ENCODE measurements around the gene TSNAXIP1.

TSNAXIP1 gene

GRCh38 chr16:67786491-67786890, 20.2 kb upstream of the TSNAXIP1 start:
- Histone ChIP-seq H3K36me3 (ENCODE audit: control insufficient read depth in 2 of 2, insufficient read depth in 1 of 2, low read length in 2 of 2) (no peaks in the 10 kb centered on the region; a peak in 1 of 3 replicates), H3K9me3 (ENCODE audit: control insufficient read depth, insufficient read depth, low read depth, low read length) (no peaks in the 10 kb centered on the region), H3K4me1 (ENCODE audit: control insufficient read depth, insufficient read depth, low read length) (peaks cover 5% of the 10 kb centered on the region), H3K27ac (ENCODE audit: extremely low read depth, low read depth, low read length) (no peak overlapping the region), H3K4me3 (ENCODE audit: low read depth, low read length) (no peak overlapping the region)
- TF ChIP-seq ZNF19 (tag by site-specific recombination; IDR thresholded peaks at IDR 0.05; ENCODE audit: low read depth) (no peak), ZNF112 (tag by site-specific recombination; IDR thresholded peaks at IDR 0.05) (no peak), ZNF76 (tag by site-specific recombination; IDR thresholded peaks at IDR 0.05; ENCODE audit: borderline replicate concordance, low read depth) (no peak)
- TF ChIP-seq, protein P1, sequence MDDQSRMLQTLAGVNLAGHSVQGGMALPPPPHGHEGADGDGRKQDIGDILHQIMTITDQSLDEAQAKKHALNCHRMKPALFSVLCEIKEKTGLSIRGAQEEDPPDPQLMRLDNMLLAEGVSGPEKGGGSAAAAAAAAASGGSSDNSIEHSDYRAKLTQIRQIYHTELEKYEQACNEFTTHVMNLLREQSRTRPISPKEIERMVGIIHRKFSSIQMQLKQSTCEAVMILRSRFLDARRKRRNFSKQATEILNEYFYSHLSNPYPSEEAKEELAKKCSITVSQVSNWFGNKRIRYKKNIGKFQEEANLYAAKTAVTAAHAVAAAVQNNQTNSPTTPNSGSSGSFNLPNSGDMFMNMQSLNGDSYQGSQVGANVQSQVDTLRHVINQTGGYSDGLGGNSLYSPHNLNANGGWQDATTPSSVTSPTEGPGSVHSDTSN (CRISPR knock-in tag; IDR thresholded peaks at IDR 0.05), result no peak
- POLR2A ChIA-PET, result no interaction called here
- CTCF ChIA-PET, result interaction anchor here (0.6 to 0.8 kb wide), 3 partner anchors 35 to 363 kb away, joined by 3 to 7 read pairs (median 5); no protein-coding TSS in a partner anchor

DNA sequence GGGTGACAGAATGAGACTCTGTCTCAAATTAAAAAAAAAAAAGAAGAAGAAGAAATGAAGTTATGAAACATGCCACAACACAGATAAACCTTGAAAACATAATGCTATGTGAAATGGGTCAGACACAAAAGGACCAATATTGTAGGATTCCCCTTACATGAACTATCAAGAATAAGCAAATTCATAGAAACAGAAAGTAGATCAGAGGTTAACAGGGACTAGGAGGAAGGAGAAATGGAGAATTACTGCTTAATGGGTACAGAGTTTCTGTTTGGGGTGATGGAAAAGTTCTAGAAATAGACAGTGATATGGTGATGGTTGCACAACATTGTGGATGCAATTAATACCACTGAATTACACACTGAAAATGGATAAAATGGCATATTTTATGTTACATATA, 16.6 kb upstream of the TSNAXIP1 start:
- Histone ChIP-seq H3K36me3 (ENCODE audit: control insufficient read depth in 2 of 2, insufficient read depth in 1 of 2, low read length in 2 of 2) (no peaks in the 10 kb centered on the region), H3K4me3 (ENCODE audit: low read depth, low read length) (no peak overlapping the region), H3K9me3 (ENCODE audit: control insufficient read depth, insufficient read depth, low read depth, low read length) (no peaks in the 10 kb centered on the region), H3K4me1 (ENCODE audit: control insufficient read depth, insufficient read depth, low read length) (no peaks in the 10 kb centered on the region), H3K27ac (ENCODE audit: extremely low read depth, low read depth, low read length) (no peak overlapping the region)
- ChIA-PET CTCF (no interaction called here), POLR2A (no interaction called here)
- TF ChIP-seq ZNF391 (tag by site-specific recombination; IDR thresholded peaks at IDR 0.05; ENCODE audit: borderline replicate concordance, low read depth), result no peak
- no peak for TF ChIP-seq ZNF394 (tag by site-specific recombination; IDR thresholded peaks at IDR 0.05; ENCODE audit: borderline replicate concordance)
- no peak for TF ChIP-seq ZNF155 (tag by site-specific recombination; IDR thresholded peaks at IDR 0.05)
- no peak for TF ChIP-seq GLI2 (tag by site-specific recombination; IDR thresholded peaks at IDR 0.05; ENCODE audit: borderline replicate concordance, low read depth)
- TF ChIP-seq ZNF266 (tag by site-specific recombination; IDR thresholded peaks at IDR 0.05; ENCODE audit: low read depth), result no peak
- TF ChIP-seq ZNF223 (tag by site-specific recombination; IDR thresholded peaks at IDR 0.05), result no peak
- no peak for TF ChIP-seq ZNF175 (tag by site-specific recombination; IDR thresholded peaks at IDR 0.05)
- TF ChIP-seq ZNF521 (tag by site-specific recombination; IDR thresholded peaks at IDR 0.05), result no peak
- TF ChIP-seq ZNF426 (tag by site-specific recombination; IDR thresholded peaks at IDR 0.05), result no peak
- TF ChIP-seq ZNF600 (tag by site-specific recombination; IDR thresholded peaks at IDR 0.05), result no peak
- no peak for TF ChIP-seq ZEB2 (tag by site-specific recombination; IDR thresholded peaks at IDR 0.05)
- no peak for TF ChIP-seq GLIS2 (tag by site-specific recombination; IDR thresholded peaks at IDR 0.05)
- TF ChIP-seq, protein P2, sequence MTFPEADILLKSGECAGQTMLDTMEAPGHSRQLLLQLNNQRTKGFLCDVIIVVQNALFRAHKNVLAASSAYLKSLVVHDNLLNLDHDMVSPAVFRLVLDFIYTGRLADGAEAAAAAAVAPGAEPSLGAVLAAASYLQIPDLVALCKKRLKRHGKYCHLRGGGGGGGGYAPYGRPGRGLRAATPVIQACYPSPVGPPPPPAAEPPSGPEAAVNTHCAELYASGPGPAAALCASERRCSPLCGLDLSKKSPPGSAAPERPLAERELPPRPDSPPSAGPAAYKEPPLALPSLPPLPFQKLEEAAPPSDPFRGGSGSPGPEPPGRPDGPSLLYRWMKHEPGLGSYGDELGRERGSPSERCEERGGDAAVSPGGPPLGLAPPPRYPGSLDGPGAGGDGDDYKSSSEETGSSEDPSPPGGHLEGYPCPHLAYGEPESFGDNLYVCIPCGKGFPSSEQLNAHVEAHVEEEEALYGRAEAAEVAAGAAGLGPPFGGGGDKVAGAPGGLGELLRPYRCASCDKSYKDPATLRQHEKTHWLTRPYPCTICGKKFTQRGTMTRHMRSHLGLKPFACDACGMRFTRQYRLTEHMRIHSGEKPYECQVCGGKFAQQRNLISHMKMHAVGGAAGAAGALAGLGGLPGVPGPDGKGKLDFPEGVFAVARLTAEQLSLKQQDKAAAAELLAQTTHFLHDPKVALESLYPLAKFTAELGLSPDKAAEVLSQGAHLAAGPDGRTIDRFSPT (tag by site-specific recombination; IDR thresholded peaks at IDR 0.05), result no peak
- no peak for TF ChIP-seq ZNF707 (tag by site-specific recombination; IDR thresholded peaks at IDR 0.05)
- TF ChIP-seq, protein P3, sequence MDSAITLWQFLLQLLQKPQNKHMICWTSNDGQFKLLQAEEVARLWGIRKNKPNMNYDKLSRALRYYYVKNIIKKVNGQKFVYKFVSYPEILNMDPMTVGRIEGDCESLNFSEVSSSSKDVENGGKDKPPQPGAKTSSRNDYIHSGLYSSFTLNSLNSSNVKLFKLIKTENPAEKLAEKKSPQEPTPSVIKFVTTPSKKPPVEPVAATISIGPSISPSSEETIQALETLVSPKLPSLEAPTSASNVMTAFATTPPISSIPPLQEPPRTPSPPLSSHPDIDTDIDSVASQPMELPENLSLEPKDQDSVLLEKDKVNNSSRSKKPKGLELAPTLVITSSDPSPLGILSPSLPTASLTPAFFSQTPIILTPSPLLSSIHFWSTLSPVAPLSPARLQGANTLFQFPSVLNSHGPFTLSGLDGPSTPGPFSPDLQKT (IDR thresholded peaks at IDR 0.05; ENCODE audit: borderline replicate concordance, low read depth, low read length), result no peak
- no peak for TF ChIP-seq ZNF548 (tag by site-specific recombination; IDR thresholded peaks at IDR 0.05)
- no peak for TF ChIP-seq ZNF354C (tag by site-specific recombination; IDR thresholded peaks at IDR 0.05; ENCODE audit: borderline replicate concordance, low read depth)
- TF ChIP-seq ZNF146 (tag by site-specific recombination; IDR thresholded peaks at IDR 0.05), result no peak

Data from HEK293 (cell line).